NT2/D1 (cell line): ENCODE measurements around the gene BMP2.

Experiments
- SUZ12 ChIP-seq: IDR thresholded peaks from 2 replicates; pipeline ENCODE4 v1.6.1; 2011; ENCODE audit not compliant: insufficient read length, insufficient read depth; ENCODE audit errors: extremely low read depth
- YY1 ChIP-seq: IDR thresholded peaks from 2 replicates; pipeline ENCODE4 v1.6.1; 2011; ENCODE audit not compliant: insufficient read length, insufficient read depth
- ZNF274 ChIP-seq: IDR thresholded peaks from 2 replicates; pipeline ENCODE4 v1.6.1; 2011; ENCODE audit warnings: mild to moderate bottlenecking, low read depth, low read length

GRCh38 chr20:6718662-6719368 is 48.7 kb upstream of the BMP2 start:
- TF ChIP-seq YY1 (no peak), SUZ12 (no peak), ZNF274 (no peak)
